Calu3 (cell line): Measurements from ENCODE around the gene IPO9. TPM values are rescaled to one million over a fixed set of nuclear protein-coding genes. Genes with fewer than 3 reads are reported as not detected.
A peak's percentile ranks its signal among the peaks of the same experiment; 100 is the strongest.

Source experiments
- BruUV-seq: library from RNA; stranded (reverse); fragments of 400-500 nt; replicated peaks from 2 replicates; lab custom pipeline; 2021; lab: Mats Ljungman, UMichigan
- CTCF ChIA-PET: fragments of 300-600 bp; sonication (Branson Sonifier 250); formaldehyde crosslinking; loops from one replicate; lab custom pipeline; 2022; ENCODE audit warnings: antibody characterized with exemption; lab: Charles Lee
- DNase-seq: peaks from one replicate; pipeline ENCODE4 v3.0.0; 2022
- H3K27ac Mint-ChIP-seq: one replicate; pipeline ENCODE4 v1.8.0; 2022; ENCODE audit warnings: mixed read lengths; ENCODE audit not compliant: unreplicated experiment
- H3K27me3 Mint-ChIP-seq: one replicate; pipeline ENCODE4 v1.8.0; 2022; ENCODE audit warnings: mixed read lengths; ENCODE audit not compliant: unreplicated experiment
- H3K36me3 Mint-ChIP-seq: one replicate; pipeline ENCODE4 v1.8.0; 2022; ENCODE audit warnings: mild to moderate bottlenecking, moderate library complexity, mixed read lengths; ENCODE audit not compliant: insufficient read depth, unreplicated experiment
- H3K4me1 Mint-ChIP-seq: one replicate; pipeline ENCODE4 v1.8.0; 2022; ENCODE audit warnings: mild to moderate bottlenecking, low read depth, mixed read lengths; ENCODE audit not compliant: unreplicated experiment
- H3K4me3 Mint-ChIP-seq: one replicate; pipeline ENCODE4 v1.8.0; 2022; ENCODE audit warnings: mild to moderate bottlenecking, low read depth, moderate library complexity, mixed read lengths; ENCODE audit not compliant: unreplicated experiment
- H3K9me3 Mint-ChIP-seq: one replicate; pipeline ENCODE4 v1.8.0; 2022; ENCODE audit warnings: low read depth, mixed read lengths; ENCODE audit not compliant: unreplicated experiment
- CTCF ChIP-seq: fragments of 200-600 bp; IDR thresholded peaks from one replicate; pipeline ENCODE4 v1.8.0; 2022; ENCODE audit warnings: antibody characterized with exemption; ENCODE audit not compliant: unreplicated experiment
- intact Hi-C: fragments of 100-400 bp; cut with micrococcal nuclease; formaldehyde crosslinking; loops from one replicate; pipeline ENCODE4 v1.10.0; 2022; ENCODE audit not compliant: unreplicated experiment
- total RNA-seq: library from RNA; stranded (reverse); gene quantifications from 2 replicates; pipeline ENCODE4 v1.2.3, GENCODE V29; 2022

IPO9 gene
- total RNA-seq, 1 experiment from 2014 or later = 98.8 TPM

GRCh38 chr1:201876148-201876818, 47.3 kb downstream of the IPO9 start:
- H3K9me3 Mint-ChIP-seq = no peaks in the 10 kb centered on the region
- no peak overlapping the region for H3K4me3 Mint-ChIP-seq
- peaks cover 49% of the 10 kb centered on the region for H3K36me3 Mint-ChIP-seq
- no TSS peak for BruUV-seq
- CTCF ChIA-PET = no interaction called here
- peak; percentile 38 for TF ChIP-seq CTCF
- no peak overlapping the region for H3K27ac Mint-ChIP-seq
- intact Hi-C loops = loop anchor here (5.0 kb wide), 1 partner anchor 261 kb away; no protein-coding TSS in a partner anchor
- DNase-seq = peak; percentile 33
- H3K27me3 Mint-ChIP-seq = no peaks in the 10 kb centered on the region
- H3K4me1 Mint-ChIP-seq = no peaks in the 10 kb centered on the region

DNA sequence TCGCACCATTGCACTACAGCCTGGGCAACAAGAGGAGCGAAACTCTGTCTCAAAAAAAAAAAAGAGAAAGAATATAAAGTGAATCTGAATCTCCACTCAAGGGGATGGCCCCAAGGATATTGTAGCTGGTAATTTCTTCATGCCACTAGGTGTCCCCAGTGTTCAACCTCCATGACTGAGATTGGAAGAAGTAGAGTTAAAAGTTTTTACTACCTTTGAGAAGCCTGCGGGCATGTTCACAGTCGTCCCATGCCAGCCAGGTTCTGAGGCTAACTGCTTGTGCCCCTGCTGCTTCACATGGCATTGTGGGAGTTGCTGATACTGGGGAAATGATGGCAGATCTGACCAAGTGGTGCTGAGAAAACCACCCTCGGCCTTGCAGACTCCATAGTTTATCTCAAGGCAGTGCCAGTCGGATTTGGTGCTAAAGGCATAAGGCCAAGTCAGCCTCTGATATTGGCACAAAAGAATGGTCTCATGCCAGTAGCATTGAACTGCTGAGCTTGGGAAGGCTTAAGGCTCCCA, 49.0 kb downstream of the IPO9 start:
- Mint-ChIP-seq H3K36me3 (peaks cover 40% of the 10 kb centered on the region), H3K9me3 (no peaks in the 10 kb centered on the region), H3K4me1 (no peaks in the 10 kb centered on the region), H3K27me3 (no peaks in the 10 kb centered on the region), H3K4me3 (no peak overlapping the region), H3K27ac (no peak overlapping the region)
- CTCF ChIA-PET = interaction anchor here (0.6 to 1.2 kb wide), 11 partner anchors 9 to 365 kb away, joined by 3 to 10 read pairs (median 3); partner anchors contain the start of gene IPO9
- no TSS peak for BruUV-seq
- DNase-seq = peak; percentile 51
- TF ChIP-seq CTCF = peak; percentile 41
- intact Hi-C loops = loop anchor here (1.0 to 5.0 kb wide), 2 partner anchors 94 to 259 kb away; no protein-coding TSS in a partner anchor

- no peak for TF ChIP-seq CTCF
- H3K36me3 Mint-ChIP-seq = peaks cover 25% of the 10 kb centered on the region
- CTCF ChIA-PET = interaction anchor here (0.8 kb wide), 1 partner anchor 15 kb away, joined by 3 read pairs; no protein-coding TSS in a partner anchor
Measured at GRCh38 chr1:201880928-201881571, 52.1 kb downstream of the IPO9 start.

GRCh38 chr1:201881617-201882016, 52.7 kb downstream of the IPO9 start:
- BruUV-seq = no TSS peak
- H3K36me3 Mint-ChIP-seq = peaks cover 21% of the 10 kb centered on the region

More at GRCh38 chr1:201880928-201881571, 52.1 kb downstream of the IPO9 start:
- no peaks in the 10 kb centered on the region for H3K27me3 Mint-ChIP-seq
- H3K9me3 Mint-ChIP-seq = no peaks in the 10 kb centered on the region
- no peak overlapping the region for H3K4me3 Mint-ChIP-seq
- H3K4me1 Mint-ChIP-seq = peaks cover 19% of the 10 kb centered on the region
- no peak for DNase-seq
- intact Hi-C loops = no loop called here
- BruUV-seq = no TSS peak
- no peak overlapping the region for H3K27ac Mint-ChIP-seq

More at GRCh38 chr1:201881617-201882016, 52.7 kb downstream of the IPO9 start:
- H3K9me3 Mint-ChIP-seq = no peaks in the 10 kb centered on the region
- no peak for DNase-seq
- no peak for TF ChIP-seq CTCF
- H3K27me3 Mint-ChIP-seq = no peaks in the 10 kb centered on the region
- intact Hi-C loops = no loop called here
- H3K4me3 Mint-ChIP-seq = no peak overlapping the region
- no peak overlapping the region for H3K27ac Mint-ChIP-seq
- CTCF ChIA-PET = no interaction called here
- peaks cover 19% of the 10 kb centered on the region for H3K4me1 Mint-ChIP-seq
